ENCODE results near the gene PPEF1.

PPEF1 gene

DNA sequence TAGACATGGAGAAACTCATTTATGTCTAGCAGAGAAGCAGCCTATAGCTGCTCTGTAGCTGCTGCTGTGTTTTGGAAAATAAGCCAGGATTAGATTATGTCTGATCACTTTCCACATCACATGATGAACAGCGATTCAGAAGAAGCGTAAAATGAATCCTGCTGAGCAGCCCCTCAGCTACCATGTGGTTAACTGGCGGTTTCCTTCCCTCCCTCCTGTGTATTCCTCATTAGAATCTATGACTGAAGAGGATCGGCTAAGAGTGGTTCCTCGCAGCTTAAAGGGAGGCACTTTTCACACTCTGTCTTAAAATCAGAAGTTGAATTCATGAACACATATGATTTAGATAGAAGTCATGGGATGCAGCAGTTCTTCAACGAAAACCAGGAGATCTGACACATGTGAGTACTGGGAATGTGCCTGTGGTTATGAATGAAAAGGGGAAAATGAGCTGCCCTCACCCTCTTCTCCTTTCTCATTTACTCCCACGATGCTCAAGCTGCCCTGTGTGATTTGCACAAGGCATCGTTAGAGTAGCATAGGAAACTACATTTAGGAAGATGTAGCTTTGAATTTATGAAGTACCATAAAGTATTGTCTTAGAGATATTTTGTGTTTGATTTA lies at the start of gene PPEF1:
TSS of gene PPEF1 (plus strand) at position 220 of the 624 bp plus-strand sequence. CDS start at position 356, 136 bp downstream.
- peak; percentile 74 for DNase-seq

DNA sequence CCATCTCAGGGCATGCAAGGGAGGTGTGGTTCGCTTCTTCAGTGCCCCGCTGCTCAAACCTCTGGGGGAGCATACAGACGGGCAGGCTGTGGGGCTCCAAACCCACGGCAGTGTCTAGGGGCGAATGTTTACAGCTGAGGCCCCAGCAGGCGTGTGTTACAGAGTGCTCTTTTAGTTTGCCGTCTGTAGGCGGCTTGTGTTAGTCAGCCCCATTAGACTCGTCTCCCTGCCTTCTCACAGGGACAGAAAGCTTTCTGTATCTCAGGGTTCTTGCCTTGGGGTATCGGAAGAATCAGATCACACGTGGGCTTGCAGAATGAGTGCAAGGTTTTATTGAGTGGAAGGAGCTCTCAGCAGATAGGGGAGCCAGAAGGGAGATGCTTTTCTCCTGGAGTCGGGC lies 46.2 kb upstream of the PPEF1 start:
- DNase-seq: no peak

GRCh38 chrX:18664947-18665346 lies 42.5 kb upstream of the PPEF1 start:
- DNase-seq: no peak

DNA sequence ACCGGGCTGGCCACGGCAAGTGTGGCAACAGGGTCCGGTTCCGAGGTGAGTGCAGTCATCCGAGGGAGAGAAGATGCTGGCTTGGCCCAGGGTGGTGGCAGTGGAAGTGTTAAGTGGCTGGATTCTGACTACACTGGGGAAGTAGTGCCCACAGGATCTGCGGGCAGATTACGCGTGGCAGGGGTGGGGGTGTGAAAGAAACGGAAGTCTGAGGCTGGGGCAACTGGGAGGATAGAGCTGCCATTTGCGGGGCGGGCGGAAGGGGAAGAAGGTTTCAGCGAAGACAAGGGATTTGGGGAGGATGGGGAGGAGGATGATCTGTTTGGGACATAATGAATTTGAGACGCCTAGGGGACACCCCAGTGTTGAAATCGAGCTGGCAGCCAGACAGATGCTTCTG lies 40.8 kb upstream of the PPEF1 start:
- DNase-seq: no peak

GRCh38 chrX:18668071-18668835 lies 39.2 kb upstream of the PPEF1 start:
- peak; percentile 12 for DNase-seq

DNA sequence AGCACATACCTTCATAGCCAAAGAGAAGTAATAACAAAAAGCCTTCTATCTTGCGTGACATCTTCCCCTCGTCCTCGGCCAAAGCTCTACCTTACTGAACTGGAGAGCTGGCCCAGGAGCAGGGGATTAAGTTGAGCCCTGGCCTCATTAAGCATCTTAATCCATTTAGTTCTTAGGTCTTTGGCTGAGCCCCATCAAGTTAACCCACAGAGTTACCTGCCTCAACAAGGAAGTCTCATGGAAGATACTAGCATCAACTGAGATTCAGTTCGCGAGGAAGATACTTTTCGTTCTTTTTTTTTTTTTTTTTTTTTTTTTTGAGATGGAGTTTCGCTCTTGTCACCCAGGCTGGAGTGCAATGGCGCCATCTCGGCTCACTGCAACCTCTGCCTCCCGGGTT lies 35.4 kb upstream of the PPEF1 start, which contains the start of gene RS1:
TSS of gene RS1 (minus strand) at position 101 of the 400 bp plus-strand sequence. CDS start at position 61, 40 bp downstream.
- DNase-seq: no peak

GRCh38 chrX:18674417-18674787 lies 33.0 kb upstream of the PPEF1 start:
- DNase-seq: no peak

- DNase-seq: peak; percentile 90
These were observed 32.4 kb upstream of the PPEF1 start for GRCh38 chrX:18674788-18675735.

GRCh38 chrX:18676050-18676449 lies 31.4 kb upstream of the PPEF1 start:
- DNase-seq: no peak

DNA sequence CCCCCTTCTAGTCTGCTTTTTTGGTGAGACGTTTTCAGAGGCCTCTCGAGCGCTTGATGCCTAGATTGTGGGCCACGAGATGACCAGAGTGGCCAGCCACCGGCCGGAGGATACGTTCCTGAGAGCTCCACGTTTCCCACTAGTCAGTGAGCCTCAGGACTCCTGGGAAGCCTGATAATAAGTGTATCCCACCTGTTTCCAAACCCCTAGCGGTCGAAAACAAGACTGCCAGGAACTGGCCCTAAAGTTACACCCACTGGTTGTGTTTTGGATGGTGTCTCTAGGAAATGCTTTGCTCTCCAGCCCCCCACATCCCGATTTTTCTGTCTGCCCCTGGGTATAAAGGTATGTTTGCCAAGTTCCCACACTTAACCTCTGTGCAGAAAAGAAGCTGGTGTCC lies 31.0 kb upstream of the PPEF1 start:
- peak; percentile 19 for DNase-seq

GRCh38 chrX:18677161-18677869 lies 30.1 kb upstream of the PPEF1 start:
- no peak for DNase-seq

GRCh38 chrX:18681996-18682395 lies 25.4 kb upstream of the PPEF1 start:
- no peak for DNase-seq

- no peak for DNase-seq
These were observed 24.5 kb upstream of the PPEF1 start for GRCh38 chrX:18682979-18683387.

GRCh38 chrX:18687856-18688495 lies 19.5 kb upstream of the PPEF1 start:
- no peak for DNase-seq

DNA sequence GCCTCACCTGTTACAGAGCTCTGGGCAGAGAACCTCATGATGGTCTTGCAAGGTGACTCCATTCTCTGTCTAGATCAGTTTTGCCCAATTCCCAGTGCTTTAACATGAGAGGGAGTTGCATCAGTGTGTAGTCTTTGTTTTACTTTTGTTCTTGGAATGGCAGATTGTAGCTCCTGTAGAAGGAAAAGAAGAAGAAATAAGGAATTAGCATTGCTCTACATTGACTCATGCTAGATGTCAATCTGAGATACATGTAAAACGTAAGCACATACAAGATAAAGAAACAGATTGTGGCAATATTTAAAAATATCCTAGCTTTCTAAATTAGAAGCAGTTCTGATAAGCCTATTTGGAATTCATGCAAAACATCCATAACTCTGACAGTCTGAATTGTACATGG lies 16.0 kb upstream of the PPEF1 start:
- DNase-seq: no peak

- no peak for DNase-seq
These were observed 14.9 kb upstream of the PPEF1 start for GRCh38 chrX:18692541-18692940.

GRCh38 chrX:18696653-18697052 lies 10.8 kb upstream of the PPEF1 start:
- DNase-seq: no peak

DNA sequence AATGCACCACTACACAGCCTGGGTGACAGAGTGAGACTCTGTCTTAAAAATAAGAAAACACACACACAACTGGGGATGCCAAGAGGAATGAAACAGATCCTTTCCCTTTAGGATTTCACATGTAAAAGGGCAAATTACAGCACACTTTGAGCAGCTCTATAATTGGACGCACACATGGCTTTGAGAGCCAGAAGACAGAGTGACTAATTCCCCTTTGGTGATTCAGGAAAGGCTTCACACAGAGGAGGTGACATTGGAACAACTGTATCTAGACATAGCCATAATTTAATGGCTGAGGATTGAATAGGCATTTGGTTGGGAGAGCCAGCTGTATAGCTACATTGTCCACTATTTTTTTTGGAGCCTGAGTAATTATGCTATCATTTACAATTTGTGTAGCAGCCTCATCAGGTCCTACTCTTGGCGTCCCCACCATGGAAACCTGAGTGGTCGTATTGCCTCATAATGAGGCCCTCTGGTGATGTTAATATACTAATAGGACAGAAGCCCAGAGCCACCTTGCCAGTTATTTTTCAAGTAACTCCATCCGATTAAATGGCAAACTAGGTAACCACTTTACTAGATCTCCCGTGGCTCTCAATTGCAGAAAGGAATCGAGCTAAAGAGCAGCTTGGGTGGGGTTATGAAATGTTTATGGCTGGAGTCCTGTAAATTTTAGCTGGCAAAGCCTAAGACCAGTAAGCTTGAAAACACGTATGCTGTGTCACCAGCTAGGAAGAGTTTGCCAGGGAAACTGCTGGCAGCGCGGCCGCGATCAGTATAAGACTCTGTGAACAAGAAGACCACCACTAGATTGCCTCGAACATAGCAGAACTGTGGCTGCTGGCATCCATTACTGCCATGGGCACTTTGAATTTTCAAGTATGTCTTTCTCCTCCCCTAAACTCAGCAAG lies 8.5 kb upstream of the PPEF1 start:
- DNase-seq: peak; percentile 29

GRCh38 chrX:18701621-18702361 lies 5.7 kb upstream of the PPEF1 start:
- DNase-seq: no peak
